HEK293 (cell line): Measurements from ENCODE around the gene HIF3A.

Experiments
- CTCF ChIA-PET: fragments of 350-600 bp; formaldehyde crosslinking; extraction: SDS; loops from one replicate; lab custom pipeline; 2021; ENCODE audit warnings: antibody characterized with exemption; lab: Yijun Ruan, JAX
- POLR2A ChIA-PET: fragments of 300-600 bp; formaldehyde crosslinking; extraction: SDS; loops from one replicate; lab custom pipeline; 2020; ENCODE audit warnings: antibody characterized with exemption, inconsistent platforms; lab: Yijun Ruan, JAX
- H3K27ac ChIP-seq: fragments of 200-500 bp; sonication (Bioruptor generic); 2 replicates; pipeline ENCODE4 v1.5.1; 2014; ENCODE audit warnings: low read depth, low read length, control low read depth, inconsistent platforms; ENCODE audit errors: extremely low read depth
- H3K36me3 ChIP-seq, 2 experiments: fragments of 200-500 bp in 1 of 2; sonication (Bioruptor generic) in 1 of 2; 1 replicate in 1 of 2; 2 replicates in 1 of 2; pipeline ENCODE4 v1.5.1; 2014 to 2017; ENCODE audit warnings: inconsistent platforms in 2 of 2, low read length in 2 of 2; ENCODE audit not compliant: control insufficient read depth in 2 of 2, insufficient read depth in 1 of 2
- H3K4me1 ChIP-seq: fragments of 200-500 bp; sonication (Bioruptor generic); 2 replicates; pipeline ENCODE4 v1.5.1; 2014; ENCODE audit warnings: mild to moderate bottlenecking, low read length, inconsistent platforms; ENCODE audit not compliant: control insufficient read depth, insufficient read depth
- H3K4me3 ChIP-seq: 2 replicates; pipeline ENCODE4 v1.5.1; 2011; ENCODE audit warnings: low read depth, mild to moderate bottlenecking, control low read depth, low read length, moderate library complexity
- H3K9me3 ChIP-seq: fragments of 200-500 bp; sonication (Bioruptor generic); 2 replicates; pipeline ENCODE4 v1.5.1; 2014; ENCODE audit warnings: low read depth, low read length, inconsistent platforms; ENCODE audit not compliant: control insufficient read depth, insufficient read depth
- SETDB1 ChIP-seq: IDR thresholded peaks from one replicate; pipeline ENCODE4 v1.6.1; 2017; ENCODE audit warnings: mild to moderate bottlenecking, low read length, moderate library complexity, mixed read lengths; ENCODE audit not compliant: insufficient read length
- SP7 ChIP-seq: fragments of 450-650 bp; formaldehyde crosslinking; IDR thresholded peaks from 2 replicates; pipeline ENCODE4 v1.5.1; 2016; ENCODE audit warnings: missing biosample characterization, missing genetic modification characterization
- ZBTB17 ChIP-seq: fragments of 450-650 bp; formaldehyde crosslinking; IDR thresholded peaks from 2 replicates; pipeline ENCODE4 v1.5.1; 2016; ENCODE audit warnings: missing biosample characterization, missing genetic modification characterization
- ZNF184 ChIP-seq: fragments of 450-650 bp; IDR thresholded peaks from 2 replicates; pipeline ENCODE4 v1.5.1; 2018; ENCODE audit warnings: missing biosample characterization, mild to moderate bottlenecking, missing genetic modification characterization
- ZNF248 ChIP-seq: fragments of 450-650 bp; formaldehyde crosslinking; IDR thresholded peaks from 2 replicates; pipeline ENCODE4 v1.5.1; 2017; ENCODE audit warnings: missing biosample characterization, missing genetic modification characterization
- ZNF354C ChIP-seq: fragments of 450-650 bp; formaldehyde crosslinking; IDR thresholded peaks from 2 replicates; pipeline ENCODE4 v1.5.1; 2016; ENCODE audit warnings: missing biosample characterization, missing genetic modification characterization, low read depth, borderline replicate concordance
- ZNF501 ChIP-seq: fragments of 450-650 bp; formaldehyde crosslinking; IDR thresholded peaks from 2 replicates; pipeline ENCODE4 v1.5.1; 2016; ENCODE audit warnings: missing biosample characterization, missing genetic modification characterization
- ZNF658 ChIP-seq: fragments of 450-650 bp; formaldehyde crosslinking; IDR thresholded peaks from 2 replicates; pipeline ENCODE4; 2016; ENCODE audit warnings: missing biosample characterization, missing genetic modification characterization
- ZNF670 ChIP-seq: fragments of 450-650 bp; formaldehyde crosslinking; IDR thresholded peaks from 2 replicates; pipeline ENCODE4 v1.5.1; 2016; ENCODE audit warnings: missing biosample characterization, missing genetic modification characterization, low read depth
- TF ChIP-seq, protein P1 (sequence below): fragments of 450-650 bp; formaldehyde crosslinking; IDR thresholded peaks from 2 replicates; pipeline ENCODE4 v1.5.1; 2016; ENCODE audit warnings: missing biosample characterization, missing genetic modification characterization
- TF ChIP-seq, protein P2 (sequence below): fragments of 450-650 bp; formaldehyde crosslinking; IDR thresholded peaks from 2 replicates; pipeline ENCODE4 v1.5.1; 2016; ENCODE audit warnings: missing biosample characterization, missing genetic modification characterization
- TF ChIP-seq, protein P3 (sequence below): fragments of 450-650 bp; formaldehyde crosslinking; conservative IDR thresholded peaks from 2 replicates; pipeline ENCODE4 v1.5.1; 2016; ENCODE audit warnings: low read depth, missing biosample characterization, missing genetic modification characterization
- TF ChIP-seq, protein P4 (sequence below): fragments of 450-650 bp; formaldehyde crosslinking; IDR thresholded peaks from 2 replicates; pipeline ENCODE4 v1.5.1; 2016; ENCODE audit warnings: missing biosample characterization, missing genetic modification characterization, low read depth
- TF ChIP-seq, protein P5 (sequence below): fragments of 450-650 bp; formaldehyde crosslinking; IDR thresholded peaks from 2 replicates; pipeline ENCODE4 v1.5.1; 2016; ENCODE audit warnings: missing biosample characterization, missing genetic modification characterization
- TF ChIP-seq, protein P6 (sequence below): fragments of 450-650 bp; formaldehyde crosslinking; IDR thresholded peaks from 2 replicates; pipeline ENCODE4 v1.5.1; 2017; ENCODE audit warnings: missing biosample characterization, mild to moderate bottlenecking, missing genetic modification characterization, moderate library complexity
- TF ChIP-seq, protein P7 (sequence below): fragments of 450-650 bp; formaldehyde crosslinking; IDR thresholded peaks from 2 replicates; pipeline ENCODE4 v1.5.1; 2016; ENCODE audit warnings: missing biosample characterization, missing genetic modification characterization

The HIF3A gene

DNA sequence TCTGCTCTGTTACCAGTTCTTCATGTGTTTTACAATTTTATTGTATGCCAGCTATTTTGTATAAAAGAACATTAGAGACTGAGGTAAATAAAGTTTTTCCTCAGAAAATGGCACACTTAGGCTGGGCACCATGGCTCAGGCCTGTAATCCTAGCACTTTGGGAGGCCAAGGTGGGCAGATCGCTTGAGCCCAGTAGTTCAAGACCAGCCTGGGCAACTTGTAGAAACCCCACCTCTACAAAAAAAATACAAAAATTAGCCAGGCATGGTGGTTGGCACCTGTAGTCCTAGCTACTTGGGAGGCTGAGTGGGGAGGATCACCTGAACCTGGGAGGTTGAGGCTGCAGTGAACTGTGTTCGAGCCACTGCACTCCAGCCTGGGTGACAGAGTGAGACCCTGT lies 84.5 kb downstream of the HIF3A start (continued):
- TF ChIP-seq, protein P1, sequence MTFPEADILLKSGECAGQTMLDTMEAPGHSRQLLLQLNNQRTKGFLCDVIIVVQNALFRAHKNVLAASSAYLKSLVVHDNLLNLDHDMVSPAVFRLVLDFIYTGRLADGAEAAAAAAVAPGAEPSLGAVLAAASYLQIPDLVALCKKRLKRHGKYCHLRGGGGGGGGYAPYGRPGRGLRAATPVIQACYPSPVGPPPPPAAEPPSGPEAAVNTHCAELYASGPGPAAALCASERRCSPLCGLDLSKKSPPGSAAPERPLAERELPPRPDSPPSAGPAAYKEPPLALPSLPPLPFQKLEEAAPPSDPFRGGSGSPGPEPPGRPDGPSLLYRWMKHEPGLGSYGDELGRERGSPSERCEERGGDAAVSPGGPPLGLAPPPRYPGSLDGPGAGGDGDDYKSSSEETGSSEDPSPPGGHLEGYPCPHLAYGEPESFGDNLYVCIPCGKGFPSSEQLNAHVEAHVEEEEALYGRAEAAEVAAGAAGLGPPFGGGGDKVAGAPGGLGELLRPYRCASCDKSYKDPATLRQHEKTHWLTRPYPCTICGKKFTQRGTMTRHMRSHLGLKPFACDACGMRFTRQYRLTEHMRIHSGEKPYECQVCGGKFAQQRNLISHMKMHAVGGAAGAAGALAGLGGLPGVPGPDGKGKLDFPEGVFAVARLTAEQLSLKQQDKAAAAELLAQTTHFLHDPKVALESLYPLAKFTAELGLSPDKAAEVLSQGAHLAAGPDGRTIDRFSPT (tag by site-specific recombination): no peak
- TF ChIP-seq, protein P2, sequence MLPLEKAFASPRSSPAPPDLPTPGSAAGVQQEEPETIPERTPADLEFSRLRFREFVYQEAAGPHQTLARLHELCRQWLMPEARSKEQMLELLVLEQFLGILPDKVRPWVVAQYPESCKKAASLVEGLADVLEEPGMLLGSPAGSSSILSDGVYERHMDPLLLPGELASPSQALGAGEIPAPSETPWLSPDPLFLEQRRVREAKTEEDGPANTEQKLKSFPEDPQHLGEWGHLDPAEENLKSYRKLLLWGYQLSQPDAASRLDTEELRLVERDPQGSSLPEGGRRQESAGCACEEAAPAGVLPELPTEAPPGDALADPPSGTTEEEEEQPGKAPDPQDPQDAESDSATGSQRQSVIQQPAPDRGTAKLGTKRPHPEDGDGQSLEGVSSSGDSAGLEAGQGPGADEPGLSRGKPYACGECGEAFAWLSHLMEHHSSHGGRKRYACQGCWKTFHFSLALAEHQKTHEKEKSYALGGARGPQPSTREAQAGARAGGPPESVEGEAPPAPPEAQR (tag by site-specific recombination): no peak
- TF ChIP-seq SETDB1: no peak

DNA sequence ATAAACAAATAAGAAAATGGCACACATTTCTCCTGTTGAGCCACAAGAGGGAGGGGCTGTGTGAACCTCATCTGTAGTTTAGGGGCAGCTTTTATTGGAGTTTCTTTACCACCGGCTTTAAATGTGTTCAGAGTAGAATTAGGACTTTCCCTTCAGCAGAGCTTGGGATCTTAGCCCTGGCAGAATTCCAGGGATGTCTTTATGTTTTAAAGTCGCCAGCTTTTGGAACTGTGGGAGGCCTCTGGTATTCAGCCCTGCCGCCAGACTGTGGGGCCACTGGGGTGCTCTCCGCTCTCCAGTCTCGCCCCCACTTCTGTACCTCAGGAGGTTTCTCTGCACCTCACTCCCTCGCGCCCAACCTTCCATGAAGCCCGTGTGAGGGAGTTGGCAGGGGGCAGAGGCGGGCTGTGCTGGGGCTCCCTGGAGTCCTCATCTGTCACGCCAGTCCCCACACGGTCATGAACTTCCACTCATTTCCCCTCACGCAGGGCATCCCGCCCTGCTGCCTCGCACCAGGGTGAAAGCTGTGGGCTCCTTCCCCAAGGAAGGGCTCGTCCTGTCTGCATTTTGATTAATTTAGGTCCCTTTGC lies 85.0 kb downstream of the HIF3A start:
- ChIA-PET POLR2A (no interaction called here), CTCF (interaction anchor here (0.6 to 1.7 kb wide), 6 partner anchors 14 to 303 kb away, joined by 3 to 9 read pairs (median 4); partner anchors contain the start of gene PPP5C)
- no peak overlapping the region for H3K4me3 ChIP-seq
- no peak overlapping the region for H3K27ac ChIP-seq
- TF ChIP-seq, protein P3, sequence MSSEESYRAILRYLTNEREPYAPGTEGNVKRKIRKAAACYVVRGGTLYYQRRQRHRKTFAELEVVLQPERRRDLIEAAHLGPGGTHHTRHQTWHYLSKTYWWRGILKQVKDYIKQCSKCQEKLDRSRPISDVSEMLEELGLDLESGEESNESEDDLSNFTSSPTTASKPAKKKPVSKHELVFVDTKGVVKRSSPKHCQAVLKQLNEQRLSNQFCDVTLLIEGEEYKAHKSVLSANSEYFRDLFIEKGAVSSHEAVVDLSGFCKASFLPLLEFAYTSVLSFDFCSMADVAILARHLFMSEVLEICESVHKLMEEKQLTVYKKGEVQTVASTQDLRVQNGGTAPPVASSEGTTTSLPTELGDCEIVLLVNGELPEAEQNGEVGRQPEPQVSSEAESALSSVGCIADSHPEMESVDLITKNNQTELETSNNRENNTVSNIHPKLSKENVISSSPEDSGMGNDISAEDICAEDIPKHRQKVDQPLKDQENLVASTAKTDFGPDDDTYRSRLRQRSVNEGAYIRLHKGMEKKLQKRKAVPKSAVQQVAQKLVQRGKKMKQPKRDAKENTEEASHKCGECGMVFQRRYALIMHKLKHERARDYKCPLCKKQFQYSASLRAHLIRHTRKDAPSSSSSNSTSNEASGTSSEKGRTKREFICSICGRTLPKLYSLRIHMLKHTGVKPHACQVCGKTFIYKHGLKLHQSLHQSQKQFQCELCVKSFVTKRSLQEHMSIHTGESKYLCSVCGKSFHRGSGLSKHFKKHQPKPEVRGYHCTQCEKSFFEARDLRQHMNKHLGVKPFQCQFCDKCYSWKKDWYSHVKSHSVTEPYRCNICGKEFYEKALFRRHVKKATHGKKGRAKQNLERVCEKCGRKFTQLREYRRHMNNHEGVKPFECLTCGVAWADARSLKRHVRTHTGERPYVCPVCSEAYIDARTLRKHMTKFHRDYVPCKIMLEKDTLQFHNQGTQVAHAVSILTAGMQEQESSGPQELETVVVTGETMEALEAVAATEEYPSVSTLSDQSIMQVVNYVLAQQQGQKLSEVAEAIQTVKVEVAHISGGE: no peak
- TF ChIP-seq, protein P4, sequence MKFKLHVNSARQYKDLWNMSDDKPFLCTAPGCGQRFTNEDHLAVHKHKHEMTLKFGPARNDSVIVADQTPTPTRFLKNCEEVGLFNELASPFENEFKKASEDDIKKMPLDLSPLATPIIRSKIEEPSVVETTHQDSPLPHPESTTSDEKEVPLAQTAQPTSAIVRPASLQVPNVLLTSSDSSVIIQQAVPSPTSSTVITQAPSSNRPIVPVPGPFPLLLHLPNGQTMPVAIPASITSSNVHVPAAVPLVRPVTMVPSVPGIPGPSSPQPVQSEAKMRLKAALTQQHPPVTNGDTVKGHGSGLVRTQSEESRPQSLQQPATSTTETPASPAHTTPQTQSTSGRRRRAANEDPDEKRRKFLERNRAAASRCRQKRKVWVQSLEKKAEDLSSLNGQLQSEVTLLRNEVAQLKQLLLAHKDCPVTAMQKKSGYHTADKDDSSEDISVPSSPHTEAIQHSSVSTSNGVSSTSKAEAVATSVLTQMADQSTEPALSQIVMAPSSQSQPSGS (tag by site-specific recombination): no peak
- TF ChIP-seq, protein P5, sequence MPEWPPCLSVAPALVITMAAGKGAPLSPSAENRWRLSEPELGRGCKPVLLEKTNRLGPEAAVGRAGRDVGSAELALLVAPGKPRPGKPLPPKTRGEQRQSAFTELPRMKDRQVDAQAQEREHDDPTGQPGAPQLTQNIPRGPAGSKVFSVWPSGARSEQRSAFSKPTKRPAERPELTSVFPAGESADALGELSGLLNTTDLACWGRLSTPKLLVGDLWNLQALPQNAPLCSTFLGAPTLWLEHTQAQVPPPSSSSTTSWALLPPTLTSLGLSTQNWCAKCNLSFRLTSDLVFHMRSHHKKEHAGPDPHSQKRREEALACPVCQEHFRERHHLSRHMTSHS (tag by site-specific recombination): no peak
- TF ChIP-seq, protein P6, sequence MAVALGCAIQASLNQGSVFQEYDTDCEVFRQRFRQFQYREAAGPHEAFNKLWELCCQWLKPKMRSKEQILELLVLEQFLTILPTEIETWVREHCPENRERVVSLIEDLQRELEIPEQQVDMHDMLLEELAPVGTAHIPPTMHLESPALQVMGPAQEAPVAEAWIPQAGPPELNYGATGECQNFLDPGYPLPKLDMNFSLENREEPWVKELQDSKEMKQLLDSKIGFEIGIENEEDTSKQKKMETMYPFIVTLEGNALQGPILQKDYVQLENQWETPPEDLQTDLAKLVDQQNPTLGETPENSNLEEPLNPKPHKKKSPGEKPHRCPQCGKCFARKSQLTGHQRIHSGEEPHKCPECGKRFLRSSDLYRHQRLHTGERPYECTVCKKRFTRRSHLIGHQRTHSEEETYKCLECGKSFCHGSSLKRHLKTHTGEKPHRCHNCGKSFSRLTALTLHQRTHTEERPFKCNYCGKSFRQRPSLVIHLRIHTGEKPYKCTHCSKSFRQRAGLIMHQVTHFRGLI (tag by site-specific recombination): no peak
- TF ChIP-seq, protein P7, sequence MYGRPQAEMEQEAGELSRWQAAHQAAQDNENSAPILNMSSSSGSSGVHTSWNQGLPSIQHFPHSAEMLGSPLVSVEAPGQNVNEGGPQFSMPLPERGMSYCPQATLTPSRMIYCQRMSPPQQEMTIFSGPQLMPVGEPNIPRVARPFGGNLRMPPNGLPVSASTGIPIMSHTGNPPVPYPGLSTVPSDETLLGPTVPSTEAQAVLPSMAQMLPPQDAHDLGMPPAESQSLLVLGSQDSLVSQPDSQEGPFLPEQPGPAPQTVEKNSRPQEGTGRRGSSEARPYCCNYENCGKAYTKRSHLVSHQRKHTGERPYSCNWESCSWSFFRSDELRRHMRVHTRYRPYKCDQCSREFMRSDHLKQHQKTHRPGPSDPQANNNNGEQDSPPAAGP (tag by site-specific recombination): no peak
- TF ChIP-seq ZNF354C (tag by site-specific recombination) (no peak), ZNF248 (no peak), ZNF670 (tag by site-specific recombination) (no peak), SP7 (tag by site-specific recombination) (no peak), ZNF658 (tag by site-specific recombination) (no peak), ZNF184 (tag by site-specific recombination) (no peak), ZBTB17 (no peak), ZNF501 (tag by site-specific recombination) (no peak)
- no peaks in the 10 kb centered on the region for H3K9me3 ChIP-seq
- H3K4me1 ChIP-seq: no peaks in the 10 kb centered on the region
- peaks cover 79 to 91% of the 10 kb centered on the region in 2 experiments for H3K36me3 ChIP-seq
